Karpas-422 (cell line): ENCODE measurements around the gene AMZ1. TPM values are rescaled to one million over a fixed set of nuclear protein-coding genes. Genes with fewer than 3 reads are reported as not detected.

ENCODE experiments used
- DNase-seq: peaks from one replicate; pipeline ENCODE4 v3.0.0-alpha.2; 2015
- H2AFZ ChIP-seq: fragments of 200-600 bp; sonication (generic); 2 replicates; pipeline ENCODE4 v1.6.1; 2014; ENCODE audit warnings: antibody characterized with exemption, low read length, mixed read lengths
- H3K27ac ChIP-seq: fragments of 200-600 bp; sonication (generic); 2 replicates; pipeline ENCODE4 v1.5.1; 2014; ENCODE audit warnings: mild to moderate bottlenecking, low read length, moderate library complexity
- H3K27me3 ChIP-seq: fragments of 200-600 bp; sonication (generic); 2 replicates; pipeline ENCODE4 v1.6.1; 2014; ENCODE audit warnings: low read length, mixed read lengths
- H3K36me3 ChIP-seq: fragments of 200-600 bp; sonication (generic); 2 replicates; pipeline ENCODE4 v1.6.1; 2014; ENCODE audit warnings: low read length, mixed read lengths; ENCODE audit not compliant: insufficient read depth
- H3K4me1 ChIP-seq: fragments of 200-600 bp; sonication (generic); 2 replicates; pipeline ENCODE4 v1.6.1; 2014; ENCODE audit warnings: mild to moderate bottlenecking, low read length, mixed read lengths
- H3K4me2 ChIP-seq: fragments of 200-600 bp; sonication (generic); 2 replicates; pipeline ENCODE4 v1.6.1; 2014; ENCODE audit warnings: low read length, low read depth, mild to moderate bottlenecking; ENCODE audit not compliant: poor library complexity, severe bottlenecking
- H3K4me3 ChIP-seq: fragments of 200-600 bp; sonication (generic); 2 replicates; pipeline ENCODE4 v1.5.1; 2014; ENCODE audit warnings: mild to moderate bottlenecking, antibody characterized with exemption, low read length, mixed read lengths
- H3K79me2 ChIP-seq: fragments of 200-600 bp; sonication (generic); 2 replicates; pipeline ENCODE4 v1.6.1; 2014; ENCODE audit warnings: mild to moderate bottlenecking, low read length, mixed read lengths
- H3K9ac ChIP-seq: fragments of 200-600 bp; sonication (generic); 2 replicates; pipeline ENCODE4 v1.6.0; 2014; ENCODE audit warnings: low read length
- H3K9me2 ChIP-seq: fragments of 200-600 bp; sonication (generic), shearing (Covaris generic); replicated peaks from 2 replicates; pipeline ENCODE4 v1.6.0; 2014; ENCODE audit warnings: mild to moderate bottlenecking, low read length, moderate library complexity; ENCODE audit not compliant: insufficient read depth
- H3K9me3 ChIP-seq: fragments of 300-700, 200-600 bp; sonication (generic); 2 replicates; pipeline ENCODE4 v1.6.1; 2014; ENCODE audit warnings: low read length, mixed read lengths
- H4K20me1 ChIP-seq: fragments of 200-600 bp; sonication (generic); 2 replicates; pipeline ENCODE4 v1.6.1; 2014; ENCODE audit warnings: mild to moderate bottlenecking, antibody characterized with exemption, low read length, low read depth; ENCODE audit not compliant: insufficient read depth
- total RNA-seq: library from RNA; depleted of rRNA; stranded (reverse); fragments of >200 nt; shearing (Covaris generic); gene quantifications from 2 replicates; pipeline ENCODE4 v1.2.3, GENCODE V29; 2014; ENCODE audit warnings: low replicate concordance

Gene AMZ1
- total RNA-seq, 1 experiment from 2014 or later, result not detected

DNA sequence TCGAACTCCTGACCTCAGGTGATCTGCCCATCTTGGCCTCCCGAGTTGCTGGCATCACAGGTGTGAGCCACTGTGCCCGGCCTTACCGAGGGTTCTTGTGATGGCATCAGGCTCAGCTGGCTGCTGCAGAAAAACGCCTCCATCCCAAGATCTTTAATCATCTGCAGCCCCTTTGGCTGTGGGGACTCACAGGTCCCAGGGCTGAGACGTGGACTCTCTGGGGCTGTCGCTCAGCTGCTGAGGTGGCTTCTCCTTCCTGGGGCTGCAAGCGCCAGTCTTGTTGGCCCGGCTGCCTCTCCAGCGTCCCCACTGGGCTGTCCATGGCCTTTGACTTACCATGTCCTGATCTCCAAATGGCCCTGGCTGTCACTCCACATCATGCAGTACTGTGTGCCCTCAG, 20.0 kb downstream of the AMZ1 start:
- peak; percentile 30 for DNase-seq
- no peaks in the 10 kb centered on the region for H3K79me2 ChIP-seq
- no peaks in the 10 kb centered on the region for H3K27me3 ChIP-seq
- H3K9me3 ChIP-seq, result no peaks in the 10 kb centered on the region
- H3K4me1 ChIP-seq, result peaks cover 6% of the 10 kb centered on the region
- no peak overlapping the region for H3K4me2 ChIP-seq
- H3K9ac ChIP-seq, result no peak overlapping the region
- no peaks in the 10 kb centered on the region; the same call in 1 of the 2 replicates for H4K20me1 ChIP-seq
- H3K4me3 ChIP-seq, result no peak overlapping the region
- H3K27ac ChIP-seq, result no peak overlapping the region
- no peak overlapping the region for H2AFZ ChIP-seq
- H3K9me2 ChIP-seq, result no peaks in the 10 kb centered on the region
- H3K36me3 ChIP-seq, result no peaks in the 10 kb centered on the region

DNA sequence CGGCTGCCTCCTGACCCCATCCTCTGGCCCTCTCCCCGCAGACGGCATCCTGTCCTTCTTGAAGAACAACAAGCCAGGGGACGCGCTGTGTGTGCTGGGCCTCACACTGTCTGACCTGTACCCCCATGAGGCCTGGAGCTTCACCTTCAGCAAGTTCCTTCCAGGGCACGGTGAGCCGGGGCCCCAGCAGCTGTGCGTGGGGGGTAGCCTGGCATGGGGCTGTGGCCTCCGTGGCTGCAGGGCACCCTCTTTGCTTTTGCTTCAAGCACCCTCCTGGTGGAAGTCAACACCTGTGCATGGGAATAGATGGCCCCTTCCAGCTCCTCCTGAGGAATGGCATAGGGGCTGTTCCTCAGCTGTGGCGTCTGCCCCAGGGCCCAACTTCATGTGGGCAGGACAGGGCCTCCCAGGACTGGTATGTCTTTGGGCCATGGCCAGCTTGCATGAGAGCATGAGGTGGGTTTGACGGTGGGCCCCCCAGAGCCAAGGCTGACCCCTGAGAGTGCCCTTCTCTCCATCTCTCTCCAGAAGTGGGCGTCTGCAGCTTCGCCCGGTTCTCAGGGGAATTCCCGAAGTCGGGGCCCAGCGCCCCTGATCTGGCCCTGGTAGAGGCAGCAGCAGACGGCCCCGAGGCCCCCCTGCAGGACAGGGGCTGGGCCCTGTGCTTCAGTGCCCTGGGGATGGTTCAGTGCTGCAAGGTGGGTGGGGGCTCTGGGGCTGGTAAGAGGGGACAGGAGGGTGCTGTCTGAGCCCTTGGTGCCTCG, 20.7 kb downstream of the AMZ1 start:
- H3K4me2 ChIP-seq, result no peak overlapping the region

GRCh38 chr7:2709553-2710285, 21.7 kb downstream of the AMZ1 start:
- Histone ChIP-seq H3K36me3 (no peaks in the 10 kb centered on the region), H3K9ac (peak overlapping the region; percentile 40; the same call in 1 of the 2 replicates), H3K4me2 (peak overlapping the region; percentile 42), H3K27ac (no peak overlapping the region), H4K20me1 (no peaks in the 10 kb centered on the region; the same call in 1 of the 2 replicates), H3K79me2 (no peaks in the 10 kb centered on the region), H3K9me2 (no peaks in the 10 kb centered on the region), H3K9me3 (no peaks in the 10 kb centered on the region), H3K27me3 (no peaks in the 10 kb centered on the region), H3K4me3 (peak overlapping the region; percentile 29; the same call in 1 of the 2 replicates), H2AFZ (no peak overlapping the region), H3K4me1 (peaks cover 6% of the 10 kb centered on the region)
- peak; percentile 91 for DNase-seq

More for the DNA sequence above, 20.7 kb downstream of the AMZ1 start:
- Histone ChIP-seq H3K9ac (no peak overlapping the region), H3K4me1 (peaks cover 6% of the 10 kb centered on the region), H3K9me2 (no peaks in the 10 kb centered on the region), H3K36me3 (no peaks in the 10 kb centered on the region), H3K27ac (no peak overlapping the region), H3K9me3 (no peaks in the 10 kb centered on the region), H2AFZ (no peak overlapping the region), H3K27me3 (no peaks in the 10 kb centered on the region), H3K4me3 (no peak overlapping the region), H4K20me1 (no peaks in the 10 kb centered on the region; the same call in 1 of the 2 replicates), H3K79me2 (no peaks in the 10 kb centered on the region)
- DNase-seq, result peak; percentile 19

DNA sequence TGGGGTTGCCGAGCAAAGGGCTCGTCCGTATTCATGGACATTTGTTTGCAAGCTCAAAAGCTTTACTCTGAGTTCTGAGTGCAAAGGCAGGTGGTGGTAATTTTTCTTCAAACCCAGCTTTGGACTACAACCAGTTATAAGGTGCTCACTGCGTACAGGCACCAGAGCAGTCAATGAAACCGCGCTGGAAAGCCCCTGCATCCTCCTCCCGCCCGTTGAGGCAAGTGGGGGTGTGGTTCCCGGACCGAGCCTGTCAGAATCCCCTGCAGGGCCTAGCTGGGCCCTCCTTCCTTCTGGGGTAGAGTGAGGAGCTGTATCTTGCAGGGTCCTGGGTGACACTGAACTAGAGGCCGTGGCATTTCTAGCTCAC, 22.3 kb downstream of the AMZ1 start:
- Histone ChIP-seq H3K9me2 (no peaks in the 10 kb centered on the region), H3K36me3 (no peaks in the 10 kb centered on the region), H4K20me1 (no peaks in the 10 kb centered on the region; the same call in 1 of the 2 replicates), H3K27ac (no peak overlapping the region), H3K4me2 (peak overlapping the region; percentile 42), H2AFZ (no peak overlapping the region), H3K4me3 (peak overlapping the region; percentile 29; the same call in 1 of the 2 replicates), H3K9me3 (no peaks in the 10 kb centered on the region), H3K27me3 (no peaks in the 10 kb centered on the region), H3K9ac (peak overlapping the region; percentile 40; the same call in 1 of the 2 replicates), H3K4me1 (peaks cover 6% of the 10 kb centered on the region), H3K79me2 (no peaks in the 10 kb centered on the region)
- DNase-seq, result peak; percentile 35

GRCh38 chr7:2710901-2711551, 23.0 kb downstream of the AMZ1 start:
- Histone ChIP-seq H3K9ac (no peak overlapping the region), H3K4me1 (peaks cover 6% of the 10 kb centered on the region), H3K79me2 (no peaks in the 10 kb centered on the region), H3K27ac (no peak overlapping the region), H3K27me3 (no peaks in the 10 kb centered on the region), H2AFZ (no peak overlapping the region), H3K4me3 (no peak overlapping the region), H3K9me3 (no peaks in the 10 kb centered on the region), H4K20me1 (no peaks in the 10 kb centered on the region; the same call in 1 of the 2 replicates), H3K4me2 (no peak overlapping the region), H3K9me2 (no peaks in the 10 kb centered on the region), H3K36me3 (no peaks in the 10 kb centered on the region)
- DNase-seq, result no peak

GRCh38 chr7:2711895-2712675, 24.1 kb downstream of the AMZ1 start:
- no peaks in the 10 kb centered on the region for H3K9me2 ChIP-seq
- no peaks in the 10 kb centered on the region for H3K9me3 ChIP-seq
- H3K36me3 ChIP-seq, result no peaks in the 10 kb centered on the region
- DNase-seq, result peak; percentile 22
- H3K4me1 ChIP-seq, result peaks cover 6% of the 10 kb centered on the region
- H3K9ac ChIP-seq, result no peak overlapping the region
- no peak overlapping the region for H3K4me2 ChIP-seq
- no peaks in the 10 kb centered on the region; the same call in 1 of the 2 replicates for H4K20me1 ChIP-seq
- H3K4me3 ChIP-seq, result no peak overlapping the region
- no peak overlapping the region for H3K27ac ChIP-seq
- H3K79me2 ChIP-seq, result no peaks in the 10 kb centered on the region
- no peak overlapping the region for H2AFZ ChIP-seq
- no peaks in the 10 kb centered on the region for H3K27me3 ChIP-seq

GRCh38 chr7:2713370-2713769, 25.4 kb downstream of the AMZ1 start:
- Histone ChIP-seq H3K9me3 (no peaks in the 10 kb centered on the region), H3K79me2 (no peaks in the 10 kb centered on the region), H3K27me3 (no peaks in the 10 kb centered on the region), H3K4me2 (no peak overlapping the region), H3K9me2 (no peaks in the 10 kb centered on the region), H4K20me1 (no peaks in the 10 kb centered on the region; the same call in 1 of the 2 replicates), H3K9ac (no peak overlapping the region), H3K4me1 (peaks cover 6% of the 10 kb centered on the region), H3K4me3 (no peak overlapping the region), H3K36me3 (no peaks in the 10 kb centered on the region), H2AFZ (no peak overlapping the region), H3K27ac (no peak overlapping the region)
- DNase-seq, result peak; percentile 23
